T-helper 17 cell (primary cell): ENCODE results near the gene IRAK2. TPM values are rescaled to one million over a fixed set of nuclear protein-coding genes. Genes with fewer than 3 reads are reported as not detected.
"Not testable (repeated sequence)": the region's sequence is repeated elsewhere in the genome, so short reads cannot be mapped to it uniquely, and the experiment has no call there.

ENCODE experiments used
- ATAC-seq: fragments of 150-1000 bp; cut with Tn5 transposase; 2 replicates; pipeline ENCODE4 v1.10.0; 2021; ENCODE audit warnings: mild to moderate bottlenecking, moderate library complexity
- DNase-seq, 3 donors: peaks; one replicate each; pipeline versions ENCODE4 v3.0.0 to v3.0.0-alpha.2; 2020 to 2021
- H3K9me3 ChIP-seq: one replicate; pipeline ENCODE4 v1.7.0; 2013; ENCODE audit warnings: low read length, mild to moderate bottlenecking; ENCODE audit not compliant: control insufficient read depth, poor library complexity, severe bottlenecking
- H3K27ac Mint-ChIP-seq: one replicate; pipeline ENCODE4 v1.8.0; 2022; ENCODE audit warnings: mild to moderate bottlenecking, moderate library complexity, mixed read lengths
- H3K27me3 Mint-ChIP-seq: one replicate; pipeline ENCODE4 v1.8.0; 2022; ENCODE audit warnings: mixed read lengths
- H3K36me3 Mint-ChIP-seq: one replicate; pipeline ENCODE4 v1.8.0; 2022; ENCODE audit warnings: low read depth, mixed read lengths
- H3K4me1 Mint-ChIP-seq: one replicate; pipeline ENCODE4 v1.8.0; 2022; ENCODE audit warnings: mild to moderate bottlenecking, mixed read lengths
- H3K4me3 Mint-ChIP-seq: one replicate; pipeline ENCODE4 v1.8.0; 2022; ENCODE audit warnings: mild to moderate bottlenecking, moderate library complexity, mixed read lengths
- total RNA-seq, 4 donors: library from RNA in 2 of 4; stranded (reverse) in 2 of 4; gene quantifications; one replicate each; pipeline ENCODE4 v1.2.3 and lab custom pipeline; 2022 to 2026

The IRAK2 gene, protein sequence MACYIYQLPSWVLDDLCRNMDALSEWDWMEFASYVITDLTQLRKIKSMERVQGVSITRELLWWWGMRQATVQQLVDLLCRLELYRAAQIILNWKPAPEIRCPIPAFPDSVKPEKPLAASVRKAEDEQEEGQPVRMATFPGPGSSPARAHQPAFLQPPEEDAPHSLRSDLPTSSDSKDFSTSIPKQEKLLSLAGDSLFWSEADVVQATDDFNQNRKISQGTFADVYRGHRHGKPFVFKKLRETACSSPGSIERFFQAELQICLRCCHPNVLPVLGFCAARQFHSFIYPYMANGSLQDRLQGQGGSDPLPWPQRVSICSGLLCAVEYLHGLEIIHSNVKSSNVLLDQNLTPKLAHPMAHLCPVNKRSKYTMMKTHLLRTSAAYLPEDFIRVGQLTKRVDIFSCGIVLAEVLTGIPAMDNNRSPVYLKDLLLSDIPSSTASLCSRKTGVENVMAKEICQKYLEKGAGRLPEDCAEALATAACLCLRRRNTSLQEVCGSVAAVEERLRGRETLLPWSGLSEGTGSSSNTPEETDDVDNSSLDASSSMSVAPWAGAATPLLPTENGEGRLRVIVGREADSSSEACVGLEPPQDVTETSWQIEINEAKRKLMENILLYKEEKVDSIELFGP
- total RNA-seq (1 to 10 TPM; 4.6 to 5.0 TPM), total RNA-seq (lab: John Stamatoyannopoulos, UW) (11.7 to 13.6 reads per million in 2 donors)

GRCh38 chr3:10164546-10165393 is at the start of gene IRAK2:
TSS of gene IRAK2 (plus strand) at chr3:10164919. CDS start at chr3:10164955, 36 bp downstream.
- DNase-seq = peak; percentile 32 to 63 (median 52)
- peak within 1 kb of the TSS; percentile 90 for H3K4me3 Mint-ChIP-seq
- peak; percentile 87 for ATAC-seq
- H3K27me3 Mint-ChIP-seq = no peaks in the 10 kb centered on the region
- no peaks in the 10 kb centered on the region for H3K36me3 Mint-ChIP-seq
- no peaks in the 10 kb centered on the region for H3K9me3 ChIP-seq
- H3K4me1 Mint-ChIP-seq = peaks cover 14% of the 10 kb centered on the region
- H3K27ac Mint-ChIP-seq = peak within 1 kb of the TSS; percentile 9

DNA sequence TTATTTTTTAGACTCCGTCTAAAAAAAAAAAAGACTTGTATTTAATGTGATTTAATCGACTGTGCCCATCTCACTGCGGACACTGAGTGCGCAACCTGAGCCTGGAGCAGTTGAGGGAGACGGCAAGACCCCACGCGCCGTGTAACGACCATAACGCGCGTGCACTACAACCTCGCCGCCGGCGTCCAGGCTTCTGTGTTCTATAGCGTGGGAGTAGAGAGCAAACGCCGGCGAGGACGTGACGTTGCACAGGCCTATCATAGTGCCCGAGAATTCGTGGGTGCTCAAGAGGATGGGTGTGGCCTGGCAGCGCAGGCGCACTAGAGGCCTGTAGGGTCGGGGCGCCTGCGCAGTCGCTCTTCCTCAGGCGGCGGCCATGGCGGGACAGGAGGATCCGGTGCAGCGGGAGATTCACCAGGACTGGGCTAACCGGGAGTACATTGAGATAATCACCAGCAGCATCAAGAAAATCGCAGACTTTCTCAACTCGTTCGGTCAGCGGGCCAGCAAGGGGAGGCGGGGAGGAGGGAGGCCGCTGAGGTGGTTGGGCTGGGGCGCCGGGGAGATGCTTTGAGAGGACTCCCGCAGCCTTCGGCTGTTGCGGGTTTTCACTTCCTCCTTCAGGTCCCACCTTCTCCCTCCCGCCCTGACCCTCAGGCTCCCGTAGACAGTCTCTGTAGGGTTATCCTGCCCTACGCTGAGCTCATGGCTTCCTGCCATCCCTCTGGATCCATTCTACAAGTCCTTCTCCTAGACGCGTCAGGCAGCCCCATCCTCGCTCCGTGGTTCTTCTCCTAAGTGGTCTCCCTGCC is 49.2 kb upstream of the IRAK2 start, which contains the start of gene BRK1:
BRK1 (plus strand) TSS at position 350 of the 812 bp plus-strand sequence; CDS start at position 377, 27 bp downstream.
- Mint-ChIP-seq H3K4me3 (peak within 1 kb of the TSS; percentile 100), H3K4me1 (peaks cover 15% of the 10 kb centered on the region), H3K36me3 (peaks cover 8% of the 10 kb centered on the region), H3K27ac (peak within 1 kb of the TSS; percentile 96), H3K27me3 (no peaks in the 10 kb centered on the region)
- DNase-seq (peak; percentile 78 to 90 (median 86)), ATAC-seq (peak; percentile 99)
- no peaks in the 10 kb centered on the region for H3K9me3 ChIP-seq

DNA sequence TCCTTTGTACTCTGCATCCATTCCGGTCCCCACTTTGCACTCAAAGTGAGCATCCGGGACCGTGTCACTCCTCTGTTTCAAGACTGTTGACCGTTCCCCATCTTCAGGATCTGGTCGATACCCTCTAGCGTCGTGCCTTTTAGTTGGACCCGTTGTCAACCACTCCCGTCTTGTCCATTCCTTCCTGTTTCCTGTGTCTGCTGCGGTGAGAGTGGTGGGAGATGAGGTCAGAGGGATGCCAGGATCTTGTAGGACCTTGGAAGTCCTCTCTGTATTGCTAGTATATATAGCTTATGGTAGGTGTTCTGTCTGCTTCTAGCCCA is 48.6 kb upstream of the IRAK2 start:
- H3K9me3 ChIP-seq = no peaks in the 10 kb centered on the region
- Mint-ChIP-seq H3K27ac (peak overlapping the region; percentile 96), H3K4me3 (peak overlapping the region; percentile 100), H3K4me1 (peaks cover 21% of the 10 kb centered on the region), H3K36me3 (peaks cover 8% of the 10 kb centered on the region), H3K27me3 (no peaks in the 10 kb centered on the region)
- ATAC-seq = no peak
- DNase-seq = no peak

DNA sequence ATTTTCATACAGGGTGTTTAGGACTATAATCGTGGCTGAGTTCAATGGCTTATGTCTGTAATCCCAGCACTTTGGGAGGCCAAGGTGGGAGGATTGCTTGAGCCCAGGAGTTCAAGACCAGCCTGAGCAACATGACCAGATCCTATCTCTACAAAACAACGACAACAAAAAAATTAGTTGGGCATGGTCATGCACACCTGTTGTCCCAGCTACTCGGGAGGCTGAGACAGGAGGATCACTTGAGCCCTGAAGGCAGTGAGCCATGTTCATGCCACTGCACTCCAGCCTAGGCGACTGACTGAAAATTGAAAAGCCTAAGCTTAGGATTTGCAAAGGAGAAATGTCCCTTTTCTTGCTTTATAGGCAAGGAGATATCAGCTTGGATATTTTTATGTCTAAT is 47.8 kb upstream of the IRAK2 start:
- Mint-ChIP-seq H3K4me1 (peaks cover 24% of the 10 kb centered on the region), H3K36me3 (peaks cover 8% of the 10 kb centered on the region), H3K27me3 (no peaks in the 10 kb centered on the region)

DNA sequence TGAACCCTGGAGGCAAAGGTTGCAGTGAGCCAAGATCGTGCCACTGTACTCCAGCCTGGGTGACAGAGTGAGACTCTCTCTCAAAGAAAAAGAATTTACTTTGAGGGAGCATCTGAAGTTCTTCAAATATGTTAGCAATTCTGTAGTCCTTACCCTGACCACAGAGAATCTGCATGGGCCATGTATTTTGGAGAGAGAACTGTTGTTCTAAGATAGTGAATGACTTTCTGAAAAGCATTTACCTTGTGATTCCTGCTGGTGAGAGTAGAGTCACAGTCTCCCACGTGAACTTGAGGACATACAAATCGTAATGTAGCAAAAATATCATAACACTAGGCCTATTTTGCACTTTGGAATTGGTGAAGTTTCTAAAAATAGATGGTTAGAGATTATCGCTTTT is 45.3 kb upstream of the IRAK2 start:
- Mint-ChIP-seq H3K4me3 (no peak overlapping the region), H3K27ac (no peak overlapping the region), H3K36me3 (peaks cover 12% of the 10 kb centered on the region), H3K4me1 (peaks cover 33% of the 10 kb centered on the region), H3K27me3 (no peaks in the 10 kb centered on the region)
- H3K9me3 ChIP-seq = no peaks in the 10 kb centered on the region
- DNase-seq (no peak), ATAC-seq (no peak)

More for the DNA sequence above, 47.8 kb upstream of the IRAK2 start:
- H3K9me3 ChIP-seq = no peaks in the 10 kb centered on the region
- ATAC-seq (no peak), DNase-seq (no peak)
- H3K27ac Mint-ChIP-seq = no peak overlapping the region
- peak overlapping the region; percentile 100 for H3K4me3 Mint-ChIP-seq

DNA sequence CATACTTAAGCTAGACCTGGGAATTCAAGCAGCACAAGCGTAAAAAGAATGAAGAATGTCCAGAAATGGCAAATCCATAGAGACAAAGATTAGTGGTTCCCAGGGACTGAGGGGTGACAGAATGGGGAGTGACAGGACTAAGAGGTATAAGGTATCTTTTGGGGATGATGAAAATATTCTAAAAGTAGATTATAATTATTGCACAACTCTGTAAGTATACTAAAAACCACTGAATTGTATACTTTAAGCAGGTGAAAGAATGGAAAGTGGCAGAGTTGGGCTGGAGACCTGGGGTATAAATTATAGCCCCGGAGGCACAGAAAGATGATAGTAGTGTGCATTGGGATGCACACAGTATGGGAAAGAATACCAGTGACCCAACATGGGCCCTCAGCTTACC is 43.7 kb upstream of the IRAK2 start:
- H3K4me3 Mint-ChIP-seq = no peak overlapping the region
- no peak for ATAC-seq
- H3K9me3 ChIP-seq = no peaks in the 10 kb centered on the region
- H3K36me3 Mint-ChIP-seq = peaks cover 9% of the 10 kb centered on the region
- no peak for DNase-seq
- peak overlapping the region; percentile 54 for H3K27ac Mint-ChIP-seq
- H3K4me1 Mint-ChIP-seq = peaks cover 31% of the 10 kb centered on the region
- H3K27me3 Mint-ChIP-seq = no peaks in the 10 kb centered on the region

GRCh38 chr3:10122724-10123123 is 42.0 kb upstream of the IRAK2 start:
- peak overlapping the region; percentile 92 for H3K27ac Mint-ChIP-seq
- H3K4me1 Mint-ChIP-seq = peaks cover 26% of the 10 kb centered on the region
- no peak overlapping the region for H3K4me3 Mint-ChIP-seq
- DNase-seq (no peak), ATAC-seq (no peak)
- H3K27me3 Mint-ChIP-seq = no peaks in the 10 kb centered on the region
- H3K9me3 ChIP-seq = no peaks in the 10 kb centered on the region
- H3K36me3 Mint-ChIP-seq = peaks cover 10% of the 10 kb centered on the region

- not testable (repeated sequence) for H3K4me1 Mint-ChIP-seq, H3K9me3 ChIP-seq, H3K36me3 Mint-ChIP-seq, ATAC-seq, H3K4me3 Mint-ChIP-seq, H3K27me3 Mint-ChIP-seq, H3K27ac Mint-ChIP-seq, DNase-seq
Measured at GRCh38 chr3:10135872-10136271, 28.8 kb upstream of the IRAK2 start.

GRCh38 chr3:10136426-10137005 is 28.2 kb upstream of the IRAK2 start:
- H3K4me3 Mint-ChIP-seq = no peak overlapping the region
- H3K4me1 Mint-ChIP-seq = no peaks in the 10 kb centered on the region
- no peak for ATAC-seq
- H3K9me3 ChIP-seq = no peaks in the 10 kb centered on the region
- H3K36me3 Mint-ChIP-seq = no peaks in the 10 kb centered on the region
- H3K27ac Mint-ChIP-seq = no peak overlapping the region
- no peak for DNase-seq
- no peaks in the 10 kb centered on the region for H3K27me3 Mint-ChIP-seq

DNA sequence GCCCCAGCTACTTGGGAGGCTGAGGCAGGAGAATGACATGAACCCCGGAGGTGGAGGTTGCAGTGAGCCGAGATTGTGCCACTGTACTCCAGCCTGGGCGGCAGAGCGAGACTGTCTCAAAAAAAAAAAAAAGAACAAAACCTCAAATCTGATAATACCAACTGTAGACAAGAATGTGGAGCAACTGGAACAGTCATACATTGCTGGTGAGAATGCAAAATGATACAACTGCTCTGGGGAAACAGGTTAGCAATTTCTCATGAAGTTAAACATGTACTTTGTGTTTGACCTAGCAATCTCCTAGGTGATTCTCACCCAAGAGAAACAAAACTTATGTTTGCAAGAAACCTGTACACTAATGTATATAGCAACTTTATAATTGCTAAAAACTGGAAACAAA is 27.5 kb upstream of the IRAK2 start:
- H3K9me3 ChIP-seq = no peaks in the 10 kb centered on the region
- Mint-ChIP-seq H3K27me3 (no peaks in the 10 kb centered on the region), H3K27ac (no peak overlapping the region), H3K4me3 (no peak overlapping the region), H3K36me3 (no peaks in the 10 kb centered on the region), H3K4me1 (no peaks in the 10 kb centered on the region)
- no peak for DNase-seq
- ATAC-seq = no peak

- ATAC-seq = no peak
Measured at GRCh38 chr3:10140996-10141546, 23.6 kb upstream of the IRAK2 start.

More at GRCh38 chr3:10140996-10141546, 23.6 kb upstream of the IRAK2 start:
- peak overlapping the region; percentile 95 for H3K4me3 Mint-ChIP-seq
- H3K27me3 Mint-ChIP-seq = no peaks in the 10 kb centered on the region
- no peaks in the 10 kb centered on the region for H3K9me3 ChIP-seq
- peaks cover 17% of the 10 kb centered on the region for H3K4me1 Mint-ChIP-seq
- peaks cover 2% of the 10 kb centered on the region for H3K36me3 Mint-ChIP-seq
- DNase-seq = no peak
- peak overlapping the region; percentile 96 for H3K27ac Mint-ChIP-seq
